Measurements from ENCODE around the gene CTNNA2.
"Not testable (repeated sequence)": the region's sequence is repeated elsewhere in the genome, so short reads cannot be mapped to it uniquely, and the experiment has no call there.

Gene CTNNA2

DNA sequence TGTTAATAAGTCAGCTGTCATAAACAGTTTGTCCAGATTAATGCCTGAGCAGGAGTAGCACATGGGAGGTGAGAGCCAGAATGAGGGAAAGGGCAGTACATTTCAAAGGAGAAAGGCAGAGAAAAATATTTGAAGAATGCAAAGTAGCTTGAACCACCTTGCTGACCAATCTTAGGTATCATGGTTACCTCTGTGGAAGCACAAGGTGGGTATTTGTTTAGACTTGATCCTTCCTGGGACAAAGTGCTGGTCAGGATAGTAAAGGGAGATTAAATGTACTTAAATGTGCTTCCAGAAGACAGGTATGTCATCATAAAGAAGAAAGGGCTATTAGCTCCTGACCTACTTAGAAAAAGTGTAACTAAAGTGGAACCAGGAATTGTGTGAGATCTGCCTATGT lies 686.7 kb downstream of the CTNNA2 start:
- CTCF ChIA-PET: interaction anchor here (1.3 to 1.5 kb wide), 2 partner anchors 23 to 25 kb away, joined by 3 read pairs; no protein-coding TSS in a partner anchor
- POLR2A ChIA-PET: no interaction called here
- no peak for DNase-seq (ENCODE audit: extremely low spot score)
- TF ChIP-seq, protein P1, sequence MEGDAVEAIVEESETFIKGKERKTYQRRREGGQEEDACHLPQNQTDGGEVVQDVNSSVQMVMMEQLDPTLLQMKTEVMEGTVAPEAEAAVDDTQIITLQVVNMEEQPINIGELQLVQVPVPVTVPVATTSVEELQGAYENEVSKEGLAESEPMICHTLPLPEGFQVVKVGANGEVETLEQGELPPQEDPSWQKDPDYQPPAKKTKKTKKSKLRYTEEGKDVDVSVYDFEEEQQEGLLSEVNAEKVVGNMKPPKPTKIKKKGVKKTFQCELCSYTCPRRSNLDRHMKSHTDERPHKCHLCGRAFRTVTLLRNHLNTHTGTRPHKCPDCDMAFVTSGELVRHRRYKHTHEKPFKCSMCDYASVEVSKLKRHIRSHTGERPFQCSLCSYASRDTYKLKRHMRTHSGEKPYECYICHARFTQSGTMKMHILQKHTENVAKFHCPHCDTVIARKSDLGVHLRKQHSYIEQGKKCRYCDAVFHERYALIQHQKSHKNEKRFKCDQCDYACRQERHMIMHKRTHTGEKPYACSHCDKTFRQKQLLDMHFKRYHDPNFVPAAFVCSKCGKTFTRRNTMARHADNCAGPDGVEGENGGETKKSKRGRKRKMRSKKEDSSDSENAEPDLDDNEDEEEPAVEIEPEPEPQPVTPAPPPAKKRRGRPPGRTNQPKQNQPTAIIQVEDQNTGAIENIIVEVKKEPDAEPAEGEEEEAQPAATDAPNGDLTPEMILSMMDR (IDR thresholded peaks at IDR 0.05; ENCODE audit: control extremely low read depth, extremely low read depth, low read depth, missing control alignments): no peak

DNA sequence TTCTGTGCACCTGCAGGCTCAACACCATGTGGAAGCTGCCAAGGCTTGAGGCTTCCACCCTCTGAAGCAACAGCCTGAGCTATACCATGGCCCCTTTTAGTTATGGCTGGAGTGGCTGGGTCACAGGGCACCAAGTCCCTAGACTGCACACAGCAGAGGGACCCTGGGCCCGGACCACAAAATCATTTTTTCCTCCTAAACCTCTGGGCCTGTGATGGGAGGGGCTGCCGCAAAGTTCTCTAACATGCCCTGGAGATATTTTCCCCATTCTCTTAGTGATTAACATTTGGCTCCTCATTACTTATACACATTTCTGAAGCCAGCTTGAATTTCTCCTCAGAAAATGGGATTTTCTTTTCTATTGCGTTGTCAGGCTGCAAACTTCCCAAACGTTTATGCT lies 691.1 kb downstream of the CTNNA2 start:
- POLR2A ChIA-PET; CTCF ChIA-PET; DNase-seq (ENCODE audit: extremely low spot score): not testable (repeated sequence)

DNA sequence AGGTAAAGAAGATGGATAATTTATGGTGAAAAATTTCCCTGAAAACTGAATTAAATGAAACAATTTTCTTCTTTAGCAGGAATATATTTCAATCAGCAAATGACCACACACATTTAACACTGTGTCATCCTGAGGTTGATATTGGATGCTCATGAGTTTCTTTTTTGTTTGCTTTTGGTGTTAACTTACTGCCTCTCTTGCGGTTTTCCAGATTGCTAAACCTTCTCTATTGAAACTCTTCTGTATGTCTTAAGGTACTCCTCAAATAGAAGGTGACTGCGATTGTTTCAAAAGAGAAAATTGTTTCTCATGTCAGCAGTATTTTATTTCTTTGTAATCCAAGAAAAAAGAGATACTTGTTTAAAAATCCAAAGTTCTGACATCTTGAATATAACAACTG lies 692.6 kb downstream of the CTNNA2 start:
- POLR2A ChIA-PET: no interaction called here
- TF ChIP-seq, protein P1 (IDR thresholded peaks at IDR 0.05; ENCODE audit: control extremely low read depth, extremely low read depth, low read depth, missing control alignments): no peak
- no peak for DNase-seq (ENCODE audit: extremely low spot score)
- CTCF ChIA-PET: no interaction called here

DNA sequence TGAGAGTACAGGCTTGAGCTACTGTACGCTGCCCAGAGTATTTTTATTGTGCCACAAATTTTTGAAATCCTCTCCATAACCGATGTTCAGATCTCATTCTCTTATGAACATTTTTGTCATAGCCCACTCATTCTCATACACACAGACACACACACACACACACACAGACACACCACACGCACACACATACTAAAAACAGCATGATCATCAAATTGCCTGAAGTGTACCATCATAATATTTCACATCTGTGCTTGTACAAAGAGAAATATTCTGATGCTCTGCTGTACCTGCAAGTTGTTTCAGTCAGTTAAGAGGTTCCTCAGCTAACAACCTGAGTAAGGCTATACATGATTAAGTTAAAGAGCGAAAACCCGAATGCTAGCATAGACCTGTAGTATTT lies 696.6 kb downstream of the CTNNA2 start:
- no peak for DNase-seq (ENCODE audit: extremely low spot score)
- ChIA-PET CTCF (no interaction called here), POLR2A (no interaction called here)
- TF ChIP-seq, protein P1 (IDR thresholded peaks at IDR 0.05; ENCODE audit: control extremely low read depth, extremely low read depth, low read depth, missing control alignments): no peak

DNA sequence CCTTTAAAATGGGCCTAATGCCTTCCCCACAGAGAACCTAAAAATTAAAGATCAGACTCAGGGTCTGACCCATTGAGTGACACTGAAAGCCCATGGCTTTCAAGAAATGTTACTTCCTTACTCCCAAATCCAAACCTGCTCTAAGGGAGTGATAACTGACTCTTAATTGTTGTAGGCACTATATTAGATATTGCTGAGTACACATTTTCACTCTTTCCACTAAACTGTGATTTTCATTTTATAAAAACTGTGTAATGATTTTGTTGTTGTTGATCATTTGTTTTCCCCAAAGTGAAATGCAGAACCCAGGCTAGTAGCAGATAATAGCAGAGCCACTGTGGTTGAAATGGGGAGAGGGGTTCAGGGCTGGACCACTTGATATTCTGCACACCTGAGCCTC lies 704.6 kb downstream of the CTNNA2 start:
- no peak for DNase-seq (ENCODE audit: extremely low spot score)
- CTCF ChIA-PET: interaction anchor here (2.2 kb wide), 1 partner anchor 21 kb away, joined by 10 read pairs; no protein-coding TSS in a partner anchor
- TF ChIP-seq, protein P1 (IDR thresholded peaks at IDR 0.05; ENCODE audit: control extremely low read depth, extremely low read depth, low read depth, missing control alignments): no peak
- POLR2A ChIA-PET: no interaction called here

DNA sequence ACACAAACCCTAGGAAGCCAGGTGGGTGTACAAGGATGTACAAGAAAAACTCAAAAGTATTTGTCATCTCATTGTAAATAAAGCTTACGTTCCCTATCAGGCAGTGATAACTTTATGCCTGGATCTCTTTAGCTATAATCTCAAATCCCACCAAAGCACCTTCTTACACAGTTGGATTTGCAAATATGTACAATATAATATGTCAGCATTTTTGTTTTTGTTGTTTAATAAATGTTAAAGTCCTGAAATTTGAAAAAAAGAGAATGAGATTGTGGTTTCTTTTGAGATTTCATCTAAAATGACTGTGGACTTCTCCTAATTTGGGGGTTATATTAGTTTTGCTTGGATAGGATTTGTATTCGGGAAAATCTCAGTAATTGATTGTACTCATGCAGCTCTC lies 709.8 kb downstream of the CTNNA2 start:
- CTCF ChIA-PET: interaction anchor here (1.0 kb wide), 1 partner anchor 23 kb away, joined by 3 read pairs; no protein-coding TSS in a partner anchor

DNA sequence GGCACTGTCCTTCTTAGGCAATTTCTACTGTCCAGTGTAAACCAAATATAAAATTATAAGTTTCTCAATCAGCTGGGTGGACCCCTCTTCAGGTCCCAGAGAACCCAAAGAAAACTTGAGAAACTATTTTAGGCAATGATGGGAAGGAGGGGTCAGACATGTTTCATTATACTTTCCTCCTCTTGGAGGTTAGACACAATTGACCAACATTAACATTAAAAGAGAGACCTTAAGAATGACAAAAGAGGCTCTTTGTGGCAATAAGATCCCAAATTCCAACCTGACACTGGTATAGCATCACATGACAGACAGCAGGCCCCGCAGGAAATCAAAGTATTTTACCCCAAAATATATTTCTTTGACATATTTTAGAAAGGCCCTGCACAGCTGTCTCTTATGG lies 718.6 kb downstream of the CTNNA2 start:
- DNase-seq (ENCODE audit: extremely low spot score): no peak
- ChIA-PET POLR2A (no interaction called here), CTCF (interaction anchor here (0.8 to 1.7 kb wide), 2 partner anchors 11 to 13 kb away, joined by 3 to 4 read pairs; no protein-coding TSS in a partner anchor)
- TF ChIP-seq, protein P1 (IDR thresholded peaks at IDR 0.05; ENCODE audit: control extremely low read depth, extremely low read depth, low read depth, missing control alignments): no peak

More for the DNA sequence above, 709.8 kb downstream of the CTNNA2 start:
- POLR2A ChIA-PET: no interaction called here
- no peak for DNase-seq (ENCODE audit: extremely low spot score)
- TF ChIP-seq, protein P1 (IDR thresholded peaks at IDR 0.05; ENCODE audit: control extremely low read depth, extremely low read depth, low read depth, missing control alignments): no peak
